Stimulated activated CD8-positive, alpha-beta memory T cell treated with anti-CD3 and anti-CD28 coated beads, Interleukin-15, amount 100 ng/mL, for 4 hours (primary cell): ENCODE results near the gene CRACDL.

Source experiments
- DNase-seq, 2 donors: peaks; one replicate each; pipeline ENCODE4 v3.0.0-alpha.2; 2020; ENCODE audit warnings: low read depth in 2 of 2

Gene CRACDL

DNA sequence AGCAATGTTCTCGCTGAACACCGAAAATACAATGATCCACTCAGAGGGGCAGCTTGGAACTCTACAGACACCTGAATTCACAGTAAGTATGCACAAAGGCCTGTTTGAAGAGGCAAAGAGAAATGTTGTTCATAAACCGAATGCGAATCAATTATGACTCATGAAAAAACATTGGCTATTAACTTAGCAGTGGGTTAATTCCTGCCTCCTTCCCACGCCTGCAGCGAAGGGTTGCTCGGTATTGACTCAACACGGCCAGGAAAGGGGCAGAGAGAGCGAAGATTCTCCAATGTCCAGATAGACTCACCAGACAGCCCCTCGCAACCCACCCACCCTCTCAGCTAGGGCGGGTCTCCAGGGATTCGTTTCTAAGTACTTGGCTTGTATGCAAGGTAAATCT is 9.4 kb downstream of the CRACDL start:
- DNase-seq = no peak

DNA sequence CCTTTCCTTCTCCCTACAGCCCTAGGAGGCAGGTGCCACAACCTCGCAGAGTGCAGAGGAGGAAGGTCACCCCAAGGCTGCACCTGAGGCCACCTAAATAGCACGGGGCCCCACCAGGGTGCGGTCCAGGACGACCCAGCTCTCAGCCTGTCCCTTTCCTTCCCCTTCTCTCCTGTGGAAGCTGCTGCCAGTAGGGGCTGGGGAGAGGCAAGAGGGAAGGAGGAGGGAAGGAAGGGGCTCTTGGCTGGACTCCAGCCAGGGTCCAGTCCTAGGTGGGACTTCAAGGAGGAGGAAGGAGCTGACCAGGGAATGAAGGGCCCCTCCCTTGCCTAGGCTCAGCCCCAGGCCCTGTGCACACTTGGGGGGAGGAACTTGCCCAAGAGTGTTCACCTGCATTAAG is 11.1 kb downstream of the CRACDL start:
- no peak for DNase-seq

DNA sequence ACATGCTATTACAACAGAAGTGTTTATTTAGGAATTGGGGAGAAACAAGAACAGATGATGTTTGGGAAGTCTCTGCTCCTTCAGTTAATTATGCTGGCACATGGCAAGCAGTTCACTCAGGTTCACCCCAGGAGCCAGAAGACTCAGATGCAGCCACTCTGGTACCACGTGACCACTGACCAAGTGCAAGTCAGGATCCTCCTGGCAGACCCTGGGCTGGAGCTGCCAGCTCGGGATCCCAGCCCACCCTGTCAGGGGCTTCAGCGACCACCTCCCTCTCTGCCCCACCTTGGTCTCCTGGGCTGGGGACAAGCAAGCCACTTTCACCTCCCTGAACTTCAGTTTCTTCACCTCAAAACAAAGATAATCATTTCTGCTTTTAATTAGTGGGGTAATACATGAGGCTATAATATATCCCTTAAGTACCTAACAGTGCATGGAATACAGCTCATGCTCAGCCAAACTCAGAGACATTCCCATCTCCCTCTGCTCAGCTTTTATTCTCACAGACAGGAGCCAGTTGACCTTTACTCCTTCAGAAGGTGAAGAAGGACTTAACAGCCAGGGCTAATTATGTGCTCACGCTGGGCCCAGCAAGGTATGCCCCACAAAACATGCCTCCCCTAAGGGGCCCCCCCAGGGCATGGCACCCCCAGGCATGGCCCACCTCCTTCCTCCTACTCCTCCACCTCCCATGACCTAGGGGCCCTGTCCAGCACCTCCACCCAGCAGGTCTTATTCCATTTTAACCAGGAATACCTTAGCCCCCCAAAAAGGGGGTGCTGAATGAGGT is 11.8 kb downstream of the CRACDL start:
- DNase-seq = no peak

DNA sequence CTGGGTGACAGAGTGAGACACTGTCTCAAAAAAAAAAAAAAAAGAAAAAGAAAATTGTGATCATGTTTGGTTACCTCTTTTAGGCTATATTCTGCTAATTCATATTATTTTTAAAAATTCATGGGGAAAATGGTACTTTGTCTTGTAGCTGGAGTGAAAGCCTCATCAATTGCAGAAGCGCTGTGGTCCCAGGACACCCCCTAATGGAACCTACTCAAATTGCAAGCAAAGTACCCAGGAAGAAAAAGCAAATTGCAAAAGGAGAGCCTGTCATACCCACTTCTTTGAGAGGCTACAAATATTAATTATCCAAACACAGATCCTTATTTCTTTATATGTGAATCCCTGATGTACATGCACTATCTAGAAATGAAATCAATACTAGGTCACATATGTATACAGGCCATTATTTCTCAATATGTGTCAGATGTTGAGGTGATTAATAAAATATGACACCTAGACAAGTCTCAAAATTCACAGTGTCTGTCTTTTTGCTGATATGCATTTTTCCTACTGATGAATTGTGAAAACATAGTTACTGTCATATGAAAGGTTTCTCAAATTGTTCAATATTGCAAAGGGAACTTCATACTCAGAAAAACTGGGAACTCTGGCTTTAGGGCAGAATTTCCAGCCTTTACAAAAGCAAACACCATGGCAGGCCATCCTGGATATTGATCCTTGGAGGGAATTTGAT is 12.6 kb downstream of the CRACDL start:
- no peak for DNase-seq

DNA sequence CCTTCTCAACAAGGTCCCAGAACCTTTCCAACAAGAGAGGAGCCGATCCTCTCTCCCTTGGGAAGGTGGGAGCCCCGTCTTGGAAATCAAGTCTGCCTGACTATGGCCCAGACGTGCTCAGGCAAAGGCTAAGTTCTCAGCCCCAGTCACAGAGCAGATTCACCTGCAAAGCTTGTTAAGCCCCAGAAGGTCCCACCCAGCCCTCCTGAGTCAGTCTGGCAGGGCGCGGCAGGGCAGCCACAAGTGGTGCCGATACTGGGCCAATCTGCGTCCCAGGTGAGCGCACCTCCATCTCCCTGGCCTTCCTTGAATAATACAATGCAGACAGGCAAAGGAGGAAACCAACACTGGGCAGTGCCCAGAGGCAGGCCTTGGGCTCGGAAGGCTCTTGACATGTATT is 15.0 kb downstream of the CRACDL start:
- DNase-seq = no peak

DNA sequence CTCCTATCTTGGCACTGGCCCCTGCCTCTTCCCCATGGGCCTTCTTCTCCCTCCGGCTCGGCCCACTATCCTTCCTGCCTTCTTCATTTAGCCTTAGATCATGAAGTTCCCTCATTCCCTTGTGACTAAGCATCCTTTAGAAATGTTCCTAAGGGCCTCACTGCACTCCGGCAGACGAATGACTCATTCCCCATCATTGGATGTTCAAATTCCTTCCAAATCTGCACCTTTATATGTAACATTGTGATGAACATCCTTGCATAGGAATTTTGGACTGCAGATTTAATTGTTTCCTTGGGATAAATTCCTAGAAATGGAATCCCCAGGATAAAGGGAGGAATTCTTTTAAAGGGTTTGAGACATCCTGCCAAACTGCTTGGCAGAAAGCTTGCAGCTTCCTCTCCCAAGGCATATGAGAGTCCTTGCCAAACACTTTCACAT is 19.0 kb downstream of the CRACDL start:
- DNase-seq = no peak

DNA sequence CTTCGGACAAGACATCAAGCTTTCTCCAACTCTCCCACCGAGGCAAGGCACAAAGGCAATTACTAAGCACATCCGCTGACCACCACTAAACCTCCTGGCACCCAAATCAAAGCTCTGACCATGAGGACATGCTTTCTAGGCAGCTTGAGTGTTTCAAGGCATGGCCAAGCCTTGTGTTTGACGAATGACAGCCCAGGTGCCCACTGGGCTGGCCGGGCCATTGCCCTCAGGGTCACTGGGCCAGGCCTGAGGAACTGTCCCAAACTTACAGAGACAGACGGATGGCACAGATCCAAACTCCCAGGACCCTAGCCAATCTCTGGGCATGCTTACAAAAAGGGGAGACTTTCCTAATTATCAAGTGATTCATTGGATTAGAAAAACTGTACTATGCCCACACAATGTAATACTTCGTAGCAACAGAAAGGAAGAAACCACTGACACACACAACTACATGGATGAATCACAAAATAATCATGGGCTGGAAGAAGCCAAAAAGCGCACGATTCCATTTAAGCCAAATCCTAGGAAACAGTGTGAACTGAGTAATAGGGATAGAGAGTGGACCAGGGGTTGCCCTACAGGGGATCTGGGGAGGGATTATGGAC is 20.2 kb downstream of the CRACDL start:
- DNase-seq = no peak

DNA sequence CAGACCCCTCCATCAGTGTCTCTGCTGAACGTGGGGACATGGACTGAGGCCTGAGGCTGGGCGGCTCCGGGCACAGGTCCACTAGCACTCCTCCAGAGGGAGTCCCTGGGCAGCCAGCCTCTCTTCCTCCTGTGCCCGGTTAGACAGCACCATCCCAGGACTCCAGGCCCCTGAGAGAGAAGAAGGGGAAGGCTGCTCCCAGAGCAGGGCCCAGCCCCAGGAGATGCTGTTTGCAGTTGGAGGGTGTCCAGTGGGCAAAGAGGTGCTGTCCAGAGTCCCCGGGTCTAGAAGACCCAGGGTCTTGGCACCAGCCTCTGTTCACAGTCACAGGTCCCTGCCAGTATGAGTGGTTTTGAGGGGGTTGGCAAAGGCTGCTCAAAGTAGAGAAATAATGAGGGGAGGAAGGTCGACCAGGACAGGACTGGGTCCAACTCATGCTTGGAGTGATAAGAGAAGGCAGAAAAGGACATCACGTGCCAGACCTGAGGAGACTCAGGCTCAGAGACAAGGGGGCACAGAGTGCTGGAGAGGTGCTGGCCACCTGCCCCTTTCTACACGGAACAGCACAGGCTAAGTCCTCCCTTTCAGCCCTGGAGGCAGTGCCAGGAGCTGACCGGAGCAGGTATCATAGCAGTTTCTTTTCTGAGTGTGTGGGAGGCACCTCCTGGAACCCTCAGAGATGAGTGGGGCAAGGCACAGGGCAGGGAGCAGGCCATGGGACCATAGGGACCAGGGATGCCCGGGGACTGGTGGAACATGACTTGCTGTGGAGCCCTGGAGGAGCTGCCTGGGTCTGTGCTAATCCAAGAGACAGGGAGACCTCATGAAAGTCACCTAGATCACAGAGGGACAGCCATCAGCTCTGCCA is 21.1 kb downstream of the CRACDL start:
- no peak for DNase-seq

DNA sequence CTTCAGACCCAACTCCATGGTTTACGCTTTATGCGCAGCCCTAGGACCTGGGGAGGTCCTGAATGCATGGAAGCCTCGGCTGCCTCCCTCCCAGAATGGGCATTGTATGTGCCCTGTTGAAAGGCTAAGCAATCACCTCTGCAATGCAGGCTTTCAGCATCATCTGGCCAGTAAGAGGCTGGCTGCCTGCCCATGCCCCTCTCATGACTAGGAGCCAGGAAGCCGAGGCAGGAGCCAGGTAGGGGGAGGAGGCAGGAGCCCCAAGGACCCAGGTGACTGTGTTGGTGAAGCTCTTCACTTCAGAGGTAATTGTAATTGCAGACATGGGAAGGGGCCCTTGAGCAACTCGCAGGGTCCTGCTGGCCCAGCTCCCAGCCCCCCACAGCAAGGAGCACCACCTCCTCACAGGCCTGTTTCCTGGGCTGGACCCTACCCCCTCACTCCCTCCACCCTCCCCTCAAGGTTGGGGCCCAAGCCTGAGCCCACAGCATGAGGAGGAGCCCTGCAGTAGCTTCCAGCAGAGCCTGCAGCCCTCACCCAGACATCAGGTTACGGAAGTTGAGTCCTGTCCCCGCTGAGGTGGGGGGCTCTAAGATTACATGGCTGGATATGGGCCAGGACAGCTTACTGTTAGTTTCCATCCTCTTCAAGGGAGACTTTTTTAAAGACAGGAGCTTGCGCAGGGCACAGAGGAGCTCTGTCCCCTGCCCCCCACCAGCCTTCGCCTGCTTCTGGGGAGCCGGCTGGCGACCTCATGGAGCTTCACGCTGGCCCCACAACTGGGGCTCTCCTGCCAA is 21.9 kb downstream of the CRACDL start:
- no peak for DNase-seq

DNA sequence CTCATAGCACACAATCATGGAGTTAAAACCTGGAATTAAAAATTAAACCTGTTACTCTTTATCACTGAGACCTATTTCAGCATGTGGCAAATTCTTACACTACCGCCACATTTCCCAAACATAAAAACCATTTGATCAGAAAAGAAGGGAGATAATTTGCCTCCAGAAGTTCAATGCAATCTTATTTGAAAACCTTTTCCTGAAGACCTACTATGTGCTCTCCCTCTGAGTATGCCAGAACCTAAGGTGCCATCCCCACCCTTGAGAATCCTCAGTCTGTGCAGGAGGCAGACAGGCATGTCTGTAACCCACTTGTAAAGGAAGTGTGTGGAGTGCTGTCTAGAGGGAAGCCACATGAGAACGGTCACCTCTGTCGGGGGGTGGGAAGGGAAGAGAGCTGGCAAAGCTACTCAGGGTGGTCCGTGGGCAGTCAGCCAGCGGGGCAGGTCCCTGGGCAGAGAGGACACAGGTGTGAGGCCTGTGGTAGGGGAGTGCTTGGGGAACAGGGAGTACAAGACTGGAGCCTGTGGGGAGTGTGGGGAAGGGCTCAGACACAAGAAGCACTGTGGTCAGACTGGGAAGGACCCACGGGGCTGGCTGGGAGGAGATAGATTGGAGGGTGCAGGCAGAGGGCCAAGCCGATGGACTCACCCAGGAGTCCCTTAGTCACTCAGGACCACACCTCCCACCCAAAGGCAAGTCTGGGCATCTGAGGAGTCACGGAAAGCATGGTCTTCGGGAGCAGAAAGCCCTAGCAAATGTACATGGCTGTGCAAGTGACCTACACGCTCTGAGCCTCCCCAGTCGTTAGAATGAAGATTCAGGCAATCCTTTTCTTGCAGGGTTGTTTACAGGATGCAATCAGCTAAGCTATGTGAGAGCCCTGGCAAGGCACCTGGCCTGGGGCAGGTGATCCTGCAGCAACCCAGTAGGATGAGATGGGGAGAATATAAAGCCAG is 22.8 kb downstream of the CRACDL start:
- no peak for DNase-seq

DNA sequence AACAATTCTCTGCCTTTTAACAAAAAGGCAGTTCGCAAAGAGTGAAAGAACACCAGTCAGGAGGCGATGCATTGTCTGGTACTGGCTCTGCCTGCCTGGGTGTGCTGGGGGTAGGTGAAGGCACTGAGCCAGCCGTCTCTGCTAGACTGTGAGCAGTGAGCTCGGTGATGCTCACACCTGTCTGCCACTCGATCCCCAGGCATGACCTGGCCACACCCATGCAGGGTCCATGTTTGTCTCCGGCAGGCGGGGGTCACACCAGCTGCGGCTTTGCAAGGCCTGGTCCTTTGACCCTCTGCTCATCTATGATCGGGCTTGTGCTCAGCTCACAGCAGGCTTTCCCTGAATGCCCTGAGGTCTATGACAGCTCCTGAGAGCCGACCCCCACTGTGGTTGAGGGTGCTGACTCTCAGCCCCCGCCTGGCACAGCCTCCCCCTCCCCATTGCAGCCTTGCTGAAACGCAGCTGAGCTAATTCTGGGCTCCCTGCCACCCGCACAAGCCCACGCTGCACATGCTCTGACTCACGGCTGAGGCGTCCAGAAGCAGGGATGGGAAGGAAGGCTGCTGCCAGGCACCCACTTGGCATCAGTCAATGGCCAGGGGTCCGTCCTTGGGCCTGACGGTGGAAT is 23.7 kb downstream of the CRACDL start:
- no peak for DNase-seq

DNA sequence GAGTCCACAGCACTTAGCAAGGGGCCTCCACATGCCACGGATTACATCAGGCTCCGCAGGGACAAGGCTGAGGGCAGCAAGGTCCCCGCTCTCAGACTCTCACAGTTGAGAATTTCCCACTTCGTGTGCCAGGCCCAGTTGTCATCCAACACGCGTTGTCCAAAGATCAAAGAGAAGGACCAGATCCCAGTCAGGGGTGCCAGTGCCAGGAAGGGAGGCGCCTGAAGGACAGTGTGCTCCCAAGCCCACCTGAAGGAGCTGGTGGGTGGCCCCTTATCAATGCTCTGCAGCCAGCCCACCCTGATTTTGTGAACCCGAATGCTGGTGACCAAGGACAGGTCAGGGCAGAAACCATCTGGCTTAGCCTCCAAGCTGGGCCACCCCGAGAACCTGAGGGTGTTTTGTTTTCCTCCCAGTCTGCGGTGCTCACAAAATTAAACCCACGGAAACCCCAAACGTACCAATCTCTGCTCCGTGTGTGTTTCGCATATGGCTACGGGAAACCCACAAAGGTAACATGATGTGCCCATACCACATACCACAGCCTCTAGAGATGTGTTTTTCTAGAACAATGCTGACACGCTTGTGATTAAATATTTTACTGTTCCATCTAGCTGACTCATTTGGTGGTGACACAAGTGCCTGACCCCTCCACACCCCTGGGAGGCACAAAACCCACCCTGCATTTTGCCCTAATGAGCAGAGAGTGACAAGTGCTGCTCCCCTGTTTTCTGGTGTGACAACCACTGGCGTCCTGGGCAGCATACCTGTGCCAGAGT is 24.5 kb downstream of the CRACDL start:
- no peak for DNase-seq

DNA sequence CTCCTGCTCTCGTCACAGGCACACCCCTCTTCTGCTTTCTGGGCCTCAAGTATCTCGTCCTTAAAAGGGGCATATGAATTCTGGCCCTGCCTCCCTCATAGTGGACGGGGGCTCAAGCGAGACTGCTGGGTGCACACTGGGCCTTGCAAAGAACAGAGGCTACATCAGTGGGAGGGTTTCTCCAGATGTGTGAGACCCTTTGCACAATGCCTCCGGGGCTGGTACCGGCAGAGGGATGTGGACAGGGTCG is 25.0 kb downstream of the CRACDL start:
- no peak for DNase-seq

DNA sequence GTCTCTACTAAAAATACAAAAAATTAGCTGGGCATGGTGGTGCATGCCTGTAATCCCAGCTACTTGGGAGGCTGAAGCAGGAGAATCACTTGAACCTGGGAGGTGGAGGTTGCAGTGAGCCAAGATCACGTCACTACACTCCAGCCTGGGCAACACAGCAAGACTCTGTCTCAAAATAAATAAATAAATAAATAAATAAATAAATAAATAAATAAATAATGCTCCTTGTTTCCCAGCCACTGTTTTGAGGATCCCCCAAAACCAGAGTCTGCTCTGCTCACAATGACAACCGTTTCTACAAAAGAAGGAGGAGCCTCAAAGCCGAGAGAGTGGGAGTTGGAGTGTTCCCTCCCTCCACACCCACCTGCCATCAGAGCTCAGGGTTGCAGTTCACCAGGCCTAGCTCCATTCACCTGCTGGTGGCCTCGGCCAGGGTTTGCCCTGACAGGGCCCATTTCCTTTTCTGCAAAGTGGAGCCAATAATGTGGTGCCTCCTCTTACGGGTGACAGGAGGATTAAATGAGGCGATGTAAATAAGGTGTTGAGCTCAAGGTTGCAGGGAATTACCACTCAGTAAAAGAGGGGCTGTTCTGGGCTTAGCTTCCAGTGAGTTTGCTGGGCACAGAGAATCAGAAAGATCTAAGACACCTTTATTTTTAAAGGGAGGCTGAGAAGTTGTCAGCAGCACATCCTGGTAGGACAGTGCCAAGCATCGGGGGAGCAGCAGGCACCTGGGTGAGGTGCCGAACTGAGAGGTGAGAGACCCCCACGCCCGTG is 25.5 kb downstream of the CRACDL start:
- no peak for DNase-seq

DNA sequence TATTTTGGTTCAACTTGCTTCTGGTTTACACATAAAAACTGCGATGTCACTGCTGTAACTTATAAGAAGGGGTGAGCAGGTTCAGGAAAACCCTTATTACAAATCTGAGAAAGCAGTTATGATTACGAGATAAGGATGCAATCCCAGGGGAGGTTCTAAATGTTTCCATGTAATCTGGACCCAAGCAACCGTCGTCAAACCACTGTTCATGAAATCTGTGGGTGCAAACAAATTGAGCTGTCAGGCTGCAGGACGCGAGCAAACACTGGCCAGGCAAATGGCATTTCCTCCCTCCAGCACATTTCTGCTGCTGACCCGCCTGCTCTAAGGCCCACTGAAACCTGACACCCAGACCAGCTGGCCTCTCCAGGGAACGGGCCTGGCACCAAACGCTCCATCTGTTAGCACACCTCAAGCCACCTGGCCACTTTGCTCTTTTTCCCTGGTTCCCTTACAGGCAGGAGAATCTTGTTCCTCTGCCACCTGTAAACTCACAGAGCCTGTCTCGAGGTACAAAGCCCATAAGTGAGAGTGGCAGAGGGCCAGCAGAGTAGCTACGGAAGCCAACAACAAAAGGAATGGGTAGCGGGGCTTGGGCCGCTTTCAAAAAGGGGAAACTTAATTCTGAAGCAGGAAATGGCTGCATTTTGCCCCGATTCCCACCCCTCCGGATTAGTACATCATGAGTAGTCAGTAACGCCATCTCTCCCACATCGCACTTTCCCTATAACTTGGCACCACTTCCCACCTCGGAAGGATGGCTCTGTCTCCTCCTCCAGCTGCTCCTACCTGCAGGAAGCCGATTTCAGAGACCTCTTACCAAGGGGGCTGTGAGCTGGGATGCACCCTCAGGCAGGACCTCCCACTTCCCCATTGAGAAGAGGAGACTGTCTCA is 26.5 kb downstream of the CRACDL start:
- DNase-seq = no peak

DNA sequence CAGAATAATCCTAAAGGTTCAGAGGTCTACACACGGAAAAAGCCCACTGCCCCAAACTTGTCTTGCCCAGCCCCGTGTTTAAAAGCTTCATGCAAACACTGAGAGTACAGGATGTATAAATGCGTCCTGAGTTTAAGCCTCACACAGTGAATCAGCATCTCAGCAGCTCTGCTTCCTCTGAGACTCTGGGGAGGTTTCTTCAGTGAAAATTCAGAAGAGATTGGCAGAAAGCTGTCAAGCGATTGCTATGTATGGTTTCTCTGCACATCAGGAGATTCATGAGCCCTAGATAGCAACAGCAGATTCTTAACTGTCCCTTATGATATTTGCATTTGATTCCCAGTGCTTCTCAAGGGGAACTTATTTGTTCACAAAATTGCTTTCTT is 27.1 kb downstream of the CRACDL start:
- no peak for DNase-seq
